IMR-90 (cell line): ENCODE measurements around the gene FGF7. TPM values are rescaled to one million over a fixed set of nuclear protein-coding genes. Genes with fewer than 3 reads are reported as not detected.
A peak's percentile ranks its signal among the peaks of the same experiment; 100 is the strongest.

Source experiments
- ATAC-seq: fragments of 200-7000 bp; cut with Tn5 transposase; 2 replicates; pipeline ENCODE4 v1.9.1; 2020; ENCODE audit warnings: low read depth, mild to moderate bottlenecking, moderate library complexity
- BruUV-seq: library from RNA; stranded (reverse); fragments of 400-500 nt; replicated peaks from 2 replicates; lab custom pipeline; 2021; lab: Mats Ljungman, UMichigan
- CTCF ChIA-PET: fragments of 300-600 bp; formaldehyde crosslinking; extraction: SDS; loops from one replicate; lab custom pipeline; 2021; ENCODE audit warnings: antibody characterized with exemption; lab: Yijun Ruan, JAX
- POLR2A ChIA-PET: fragments of 300-600 bp; sonication (Branson Sonifier 250); formaldehyde crosslinking; loops from one replicate; lab custom pipeline; 2022; ENCODE audit warnings: antibody characterized with exemption; ENCODE audit not compliant: unreplicated experiment; lab: Charles Lee
- DNase-seq: peaks from one replicate; pipeline ENCODE4 v3.0.0; 2013
- H2AFZ ChIP-seq: replicated peaks from 2 replicates; pipeline ENCODE3; 2013; ENCODE audit warnings: low read length, mild to moderate bottlenecking; ENCODE audit not compliant: poor library complexity
- H2AK5ac ChIP-seq: 2 replicates; pipeline ENCODE4 v1.6.1; 2013; ENCODE audit warnings: low read depth, low read length, inconsistent platforms
- H2AK9ac ChIP-seq: replicated peaks from 2 replicates; pipeline ENCODE3; 2013; ENCODE audit warnings: mild to moderate bottlenecking, low read depth, low read length, moderate library complexity; ENCODE audit not compliant: poor library complexity
- H2BK120ac ChIP-seq: 2 replicates; pipeline ENCODE4 v1.6.1; 2013; ENCODE audit warnings: low read depth, low read length, inconsistent platforms
- H2BK15ac ChIP-seq: 3 replicates; pipeline ENCODE4 v1.6.1; 2013; ENCODE audit warnings: low read depth, low read length, inconsistent platforms
- H2BK20ac ChIP-seq: 2 replicates; pipeline ENCODE4 v1.6.1; 2013; ENCODE audit warnings: low read depth, mild to moderate bottlenecking, inconsistent platforms, low read length, moderate library complexity
- H2BK5ac ChIP-seq: 2 replicates; pipeline ENCODE4 v1.6.1; 2013; ENCODE audit warnings: mild to moderate bottlenecking, low read depth, low read length, inconsistent platforms; ENCODE audit not compliant: poor library complexity, severe bottlenecking
- H3K14ac ChIP-seq: replicated peaks from 2 replicates; pipeline ENCODE4 v1.6.1; 2013; ENCODE audit warnings: low read depth, low read length, inconsistent platforms
- H3K18ac ChIP-seq: 2 replicates; pipeline ENCODE4 v1.6.1; 2013; ENCODE audit warnings: low read depth, low read length, control low read depth
- H3K23ac ChIP-seq: 2 replicates; pipeline ENCODE4 v1.6.1; 2013; ENCODE audit warnings: low read depth, low read length, inconsistent platforms
- H3K27ac ChIP-seq: 2 replicates; pipeline ENCODE4 v1.5.1; 2013; ENCODE audit warnings: mild to moderate bottlenecking, control low read depth, low read length; ENCODE audit not compliant: insufficient read depth
- H3K27me3 ChIP-seq: 2 replicates; pipeline ENCODE4 v1.6.1; 2013; ENCODE audit warnings: low read length; ENCODE audit not compliant: control insufficient read depth, insufficient read depth
- H3K36me3 ChIP-seq: 2 replicates; pipeline ENCODE4 v1.6.1; 2013; ENCODE audit warnings: low read length, mixed read lengths; ENCODE audit not compliant: control insufficient read depth, insufficient read depth
- H3K4ac ChIP-seq: 2 replicates; pipeline ENCODE4 v1.6.1; 2013; ENCODE audit warnings: low read depth, low read length, inconsistent platforms
- H3K4me1 ChIP-seq: 2 replicates; pipeline ENCODE4 v1.6.1; 2013; ENCODE audit warnings: low read length, mixed read lengths; ENCODE audit not compliant: control insufficient read depth, insufficient read depth
- H3K4me2 ChIP-seq: 2 replicates; pipeline ENCODE4 v1.6.1; 2013; ENCODE audit warnings: low read depth, mild to moderate bottlenecking, control low read depth, low read length, moderate library complexity
- H3K4me3 ChIP-seq: 2 replicates; pipeline ENCODE4 v1.5.1; 2013; ENCODE audit warnings: low read depth, mild to moderate bottlenecking, control low read depth, low read length, moderate library complexity; ENCODE audit not compliant: insufficient read depth
- H3K56ac ChIP-seq: 2 replicates; pipeline ENCODE4 v1.6.1; 2013; ENCODE audit warnings: low read length, inconsistent platforms; ENCODE audit not compliant: insufficient read depth; ENCODE audit errors: extremely low read depth
- H3K79me1 ChIP-seq, 2 experiments: 2 replicates each; pipeline ENCODE4 v1.6.1; 2013; ENCODE audit warnings: low read length in 2 of 2, inconsistent platforms in 1 of 2, low read depth in 1 of 2
- H3K9ac ChIP-seq: 2 replicates; pipeline ENCODE4 v1.6.1; 2013; ENCODE audit warnings: low read depth, low read length, control low read depth
- H3K9me1 ChIP-seq: 2 replicates; pipeline ENCODE4 v1.6.1; 2013; ENCODE audit warnings: low read length, inconsistent platforms; ENCODE audit not compliant: insufficient read depth
- H3K9me3 ChIP-seq: 2 replicates; pipeline ENCODE4 v1.6.1; 2013; ENCODE audit warnings: low read length; ENCODE audit not compliant: control insufficient read depth, insufficient read depth
- H4K20me1 ChIP-seq: 2 replicates; pipeline ENCODE4 v1.6.1; 2013; ENCODE audit warnings: low read length, inconsistent platforms; ENCODE audit not compliant: insufficient read depth
- H4K5ac ChIP-seq: 2 replicates; pipeline ENCODE4 v1.6.1; 2013; ENCODE audit warnings: mild to moderate bottlenecking, low read depth, low read length, control low read depth
- H4K8ac ChIP-seq, 2 experiments: 2 replicates each; pipeline ENCODE4 v1.6.1; 2013; ENCODE audit warnings: low read depth in 2 of 2, low read length in 2 of 2, control low read depth in 1 of 2, inconsistent platforms in 1 of 2
- H4K91ac ChIP-seq: 2 replicates; pipeline ENCODE4 v1.6.1; 2013; ENCODE audit warnings: low read depth, low read length, inconsistent platforms; ENCODE audit not compliant: insufficient read depth
- BHLHE40 ChIP-seq: fragments of 150-350 bp; IDR thresholded peaks from 2 replicates; pipeline ENCODE4 v1.6.1; 2016; ENCODE audit warnings: mild to moderate bottlenecking, low read depth, low read length
- CEBPB ChIP-seq: IDR thresholded peaks from 2 replicates; pipeline ENCODE4 v1.6.1; 2012; ENCODE audit warnings: low read depth, low read length, improper control_type of control experiment
- CHD1 ChIP-seq: IDR thresholded peaks from 2 replicates; pipeline ENCODE4 v1.6.1; 2012; ENCODE audit warnings: low read depth, low read length, improper control_type of control experiment
- CTCF ChIP-seq: conservative IDR thresholded peaks from 2 replicates; pipeline ENCODE4 v1.5.1; 2012; ENCODE audit warnings: mild to moderate bottlenecking, low read depth, low read length, improper control_type of control experiment
- ELK1 ChIP-seq: fragments of 150-350 bp; IDR thresholded peaks from 2 replicates; pipeline ENCODE4 v1.6.1; 2016; ENCODE audit warnings: low read depth, mild to moderate bottlenecking, low read length, moderate library complexity, borderline replicate concordance
- FOS ChIP-seq: fragments of 150-350 bp; IDR thresholded peaks from 2 replicates; pipeline ENCODE4 v1.6.1; 2016; ENCODE audit warnings: low read depth, low read length
- MAFK ChIP-seq: IDR thresholded peaks from 2 replicates; pipeline ENCODE4 v1.6.1; 2012; ENCODE audit warnings: low read depth, low read length, improper control_type of control experiment
- MAZ ChIP-seq: IDR thresholded peaks from 2 replicates; pipeline ENCODE4 v1.6.1; 2012; ENCODE audit warnings: low read depth, mild to moderate bottlenecking, low read length, improper control_type of control experiment, moderate library complexity, borderline replicate concordance
- MXI1 ChIP-seq: IDR thresholded peaks from 2 replicates; pipeline ENCODE4 v1.6.1; 2012; ENCODE audit warnings: low read depth, mild to moderate bottlenecking, low read length, moderate library complexity, borderline replicate concordance
- NFE2L2 ChIP-seq: fragments of 150-350 bp; IDR thresholded peaks from 2 replicates; pipeline ENCODE4 v1.6.1; 2016; ENCODE audit warnings: low read depth, mild to moderate bottlenecking, low read length
- POLR2A ChIP-seq: IDR thresholded peaks from 2 replicates; pipeline ENCODE4 v1.6.1; 2012; ENCODE audit warnings: mild to moderate bottlenecking, low read depth, low read length
- RAD21 ChIP-seq: IDR thresholded peaks from 2 replicates; pipeline ENCODE4 v1.6.1; 2012; ENCODE audit warnings: low read length, improper control_type of control experiment
- RCOR1 ChIP-seq: IDR thresholded peaks from 2 replicates; pipeline ENCODE4 v1.6.1; 2012; ENCODE audit warnings: mild to moderate bottlenecking, low read length, improper control_type of control experiment; ENCODE audit not compliant: insufficient replicate concordance
- RFX5 ChIP-seq: IDR thresholded peaks from 2 replicates; pipeline ENCODE4 v1.8.0; 2012; ENCODE audit warnings: low read depth, mild to moderate bottlenecking, low read length, moderate library complexity
- SMC3 ChIP-seq: fragments of 150-350 bp; IDR thresholded peaks from 2 replicates; pipeline ENCODE4 v1.6.1; 2016; ENCODE audit warnings: low read depth, mild to moderate bottlenecking, antibody characterized with exemption, low read length, moderate library complexity
- USF2 ChIP-seq: fragments of 150-350 bp; IDR thresholded peaks from 2 replicates; pipeline ENCODE4 v1.6.1; 2017; ENCODE audit warnings: mild to moderate bottlenecking, antibody characterized with exemption, low read length, low read depth
- WGBS, 2 experiments: methylation state at CpG; one replicate each; pipeline versions ENCODE4 v1.1.5 to v1.1.7; 2013; ENCODE audit warnings: missing lambda C conversion rate in 2 of 2; ENCODE audit not compliant: insufficient read length in 1 of 2; ENCODE audit errors: extremely low coverage in 2 of 2; 5-methylcytosine and 5-hydroxymethylcytosine counted together
- dilution Hi-C: fragments of 300-500 bp; cut with HindIII; formaldehyde crosslinking; loops from one replicate; pipeline ENCODE4 v1.14.3; 2018; ENCODE audit warnings: low sequenced_read_pairs; ENCODE audit not compliant: unreplicated experiment
- in situ Hi-C: fragments of 300-500 bp; cut with MboI; formaldehyde crosslinking; loops from 3 replicates; pipeline ENCODE4 v1.14.3; 2019; ENCODE audit warnings: low sequenced_read_pairs, inconsistent platforms, mixed read lengths
- intact Hi-C: fragments of 100-400 bp; cut with micrococcal nuclease; formaldehyde crosslinking; loops from 2 replicates; pipeline ENCODE4 v1.10.0; 2022
- polyA plus RNA-seq, 3 experiments: library from polyadenylated mRNA; depleted of rRNA; stranded (reverse); fragments of >200 nt; gene quantifications; 2 replicates each; pipeline ENCODE4 v1.2.3, GENCODE V29; 2012; ENCODE audit warnings: low replicate concordance in 1 of 3
- total RNA-seq: library from RNA; depleted of rRNA; stranded (reverse); fragments of >200 nt; gene quantifications from 2 replicates; pipeline ENCODE4 v1.2.3, GENCODE V29; 2012

The FGF7 gene
- total and polyA plus RNA-seq, 2 of the 4 experiments (the other 2 are of a cell fraction) = 27.3 to 34.8 TPM

- no peak overlapping the region for H3K4me2 ChIP-seq
- H3K27ac ChIP-seq = peak overlapping the region; percentile 38; the same call in 1 of the 2 replicates
- no TSS peak for BruUV-seq
- no peak overlapping the region for H2BK15ac ChIP-seq
- peaks cover 14% of the 10 kb centered on the region for H3K4me1 ChIP-seq
- H4K5ac ChIP-seq = peak overlapping the region; percentile 93; the same call in 1 of the 2 replicates
- H4K8ac ChIP-seq = peak overlapping the region in 1 of 2 experiments; percentile 67; a peak in 2 of 4 replicates
- no peak overlapping the region for H3K4me3 ChIP-seq
- H2AK5ac ChIP-seq = no peak overlapping the region
- H2BK5ac ChIP-seq = peak overlapping the region; percentile 100
- dilution Hi-C loops = no loop called here
- POLR2A ChIA-PET = no interaction called here
- no peak overlapping the region for H2BK20ac ChIP-seq
- peak overlapping the region; percentile 58; the same call in 1 of the 2 replicates for H3K18ac ChIP-seq
- no peaks in the 10 kb centered on the region for H3K9me3 ChIP-seq
- no peaks in the 10 kb centered on the region for H3K36me3 ChIP-seq
- no peaks in the 10 kb centered on the region for H3K79me1 ChIP-seq
- intact Hi-C loops = loop anchor here (5.0 kb wide), 2 partner anchors 127 to 352 kb away; partner anchors contain the start of genes DTWD1 and FAM227B
- DNase-seq (no peak), ATAC-seq (no peak)
- no peaks in the 10 kb centered on the region for H4K20me1 ChIP-seq
- TF ChIP-seq NFE2L2 (no peak), FOS (no peak), CTCF (no peak), RAD21 (no peak), SMC3 (no peak), POLR2A (no peak), MXI1 (no peak), RFX5 (no peak), RCOR1 (no peak), MAFK (no peak), USF2 (no peak), CHD1 (no peak), ELK1 (no peak), CEBPB (no peak), MAZ (no peak), BHLHE40 (no peak)
- WGBS, 2 experiments = no CpG with 5 or more reads among the region's 1 CpG
- CTCF ChIA-PET = no interaction called here
- H3K4ac ChIP-seq = no peak overlapping the region
- H3K9me1 ChIP-seq = peaks cover 3% of the 10 kb centered on the region; the same call in 1 of the 2 replicates
- no peak overlapping the region for H3K9ac ChIP-seq
- H2BK120ac ChIP-seq = peak overlapping the region; percentile 40; the same call in 1 of the 2 replicates
- H3K14ac ChIP-seq = no peak overlapping the region
- H3K56ac ChIP-seq = no peak overlapping the region
- H3K27me3 ChIP-seq = no peaks in the 10 kb centered on the region
- no peak overlapping the region for H2AK9ac ChIP-seq
- H2AFZ ChIP-seq = no peak overlapping the region
- in situ Hi-C loops = no loop called here
- H4K91ac ChIP-seq = 0 out of 2 replicates have a peak overlapping the region, but pooled peaks have one; percentile 20
- H3K23ac ChIP-seq = no peak overlapping the region
Measured at GRCh38 chr15:49494842-49495241, 71.8 kb downstream of the FGF7 start.
